Measurements from ENCODE around the gene BCAP29.

BCAP29 gene

GRCh38 chr7:107564553-107565298 is 15.3 kb upstream of the BCAP29 start:
- Mint-ChIP-seq H3K27ac (peak overlapping the region; percentile 88), H3K4me1 (peaks cover 50% of the 10 kb centered on the region), H3K36me3 (ENCODE audit: low read depth) (peaks cover 18% of the 10 kb centered on the region), H3K27me3 (no peaks in the 10 kb centered on the region), H3K4me3 (peak overlapping the region; percentile 83), H3K9me3 (no peaks in the 10 kb centered on the region)
- no peak for ATAC-seq
- DNase-seq, result no peak

- DNase-seq, result no peak
- ATAC-seq, result no peak
- Mint-ChIP-seq H3K36me3 (ENCODE audit: low read depth) (peaks cover 20% of the 10 kb centered on the region), H3K9me3 (no peaks in the 10 kb centered on the region), H3K4me1 (peaks cover 5% of the 10 kb centered on the region), H3K4me3 (no peak overlapping the region), H3K27ac (no peak overlapping the region), H3K27me3 (no peaks in the 10 kb centered on the region)
Observed at GRCh38 chr7:107570298-107570697, 9.7 kb upstream of the BCAP29 start.

- DNase-seq (no peak), ATAC-seq (no peak)
- Mint-ChIP-seq H3K4me3 (no peak overlapping the region), H3K4me1 (peaks cover 2% of the 10 kb centered on the region), H3K9me3 (no peaks in the 10 kb centered on the region), H3K27ac (no peak overlapping the region), H3K36me3 (ENCODE audit: low read depth) (peaks cover 18% of the 10 kb centered on the region), H3K27me3 (no peaks in the 10 kb centered on the region)
Observed at GRCh38 chr7:107573537-107573936, 6.5 kb upstream of the BCAP29 start.

- ATAC-seq, result peak; percentile 9
- peak overlapping the region; percentile 88 for H3K4me3 Mint-ChIP-seq
- no peaks in the 10 kb centered on the region for H3K9me3 Mint-ChIP-seq
- peak overlapping the region; percentile 86 for H3K27ac Mint-ChIP-seq
- peaks cover 7% of the 10 kb centered on the region for H3K36me3 Mint-ChIP-seq (ENCODE audit: low read depth)
- DNase-seq, result no peak
- no peaks in the 10 kb centered on the region for H3K27me3 Mint-ChIP-seq
- H3K4me1 Mint-ChIP-seq, result peaks cover 24% of the 10 kb centered on the region
Observed at GRCh38 chr7:107579554-107579884, 527 bp upstream of the BCAP29 start.

GRCh38 chr7:107580716-107581383 is 804 bp downstream of the BCAP29 start:
- DNase-seq, result no peak
- Mint-ChIP-seq H3K4me1 (peaks cover 24% of the 10 kb centered on the region), H3K27ac (peak overlapping the region; percentile 39), H3K9me3 (no peaks in the 10 kb centered on the region), H3K27me3 (no peaks in the 10 kb centered on the region), H3K4me3 (peak overlapping the region; percentile 88), H3K36me3 (ENCODE audit: low read depth) (peaks cover 18% of the 10 kb centered on the region)
- no peak for ATAC-seq

GRCh38 chr7:107581387-107582013 is 1.5 kb downstream of the BCAP29 start:
- H3K4me3 Mint-ChIP-seq, result peak overlapping the region; percentile 88
- no peaks in the 10 kb centered on the region for H3K27me3 Mint-ChIP-seq
- peak overlapping the region; percentile 39 for H3K27ac Mint-ChIP-seq

GRCh38 chr7:107582875-107583274 is 2.8 kb downstream of the BCAP29 start:
- H3K4me3 Mint-ChIP-seq, result no peak overlapping the region
- no peak for DNase-seq
- peaks cover 29% of the 10 kb centered on the region for H3K36me3 Mint-ChIP-seq (ENCODE audit: low read depth)
- no peak for ATAC-seq
- no peaks in the 10 kb centered on the region for H3K9me3 Mint-ChIP-seq
- peaks cover 24% of the 10 kb centered on the region for H3K4me1 Mint-ChIP-seq
- H3K27me3 Mint-ChIP-seq, result no peaks in the 10 kb centered on the region
- H3K27ac Mint-ChIP-seq, result no peak overlapping the region

More at GRCh38 chr7:107581387-107582013, 1.5 kb downstream of the BCAP29 start:
- H3K36me3 Mint-ChIP-seq (ENCODE audit: low read depth), result peaks cover 23% of the 10 kb centered on the region
- DNase-seq (no peak), ATAC-seq (no peak)
- H3K4me1 Mint-ChIP-seq, result peaks cover 24% of the 10 kb centered on the region
- H3K9me3 Mint-ChIP-seq, result no peaks in the 10 kb centered on the region

GRCh38 chr7:107584716-107585115 is 4.7 kb downstream of the BCAP29 start:
- H3K4me1 Mint-ChIP-seq, result peaks cover 18% of the 10 kb centered on the region
- no peak for DNase-seq
- no peak overlapping the region for H3K27ac Mint-ChIP-seq
- H3K9me3 Mint-ChIP-seq, result no peaks in the 10 kb centered on the region
- ATAC-seq, result no peak
- H3K4me3 Mint-ChIP-seq, result no peak overlapping the region
- H3K36me3 Mint-ChIP-seq (ENCODE audit: low read depth), result peaks cover 29% of the 10 kb centered on the region
- no peaks in the 10 kb centered on the region for H3K27me3 Mint-ChIP-seq

- H3K4me1 Mint-ChIP-seq, result no peaks in the 10 kb centered on the region
- no peaks in the 10 kb centered on the region for H3K27me3 Mint-ChIP-seq
- no peaks in the 10 kb centered on the region for H3K9me3 Mint-ChIP-seq
- H3K36me3 Mint-ChIP-seq (ENCODE audit: low read depth), result peaks cover 30% of the 10 kb centered on the region
- DNase-seq (no peak), ATAC-seq (no peak)
- H3K27ac Mint-ChIP-seq, result no peak overlapping the region
- no peak overlapping the region for H3K4me3 Mint-ChIP-seq
Observed at GRCh38 chr7:107588529-107589130, 8.6 kb downstream of the BCAP29 start.

GRCh38 chr7:107591421-107591820 is 11.4 kb downstream of the BCAP29 start:
- DNase-seq (no peak), ATAC-seq (no peak)
- Mint-ChIP-seq H3K36me3 (ENCODE audit: low read depth) (peaks cover 25% of the 10 kb centered on the region), H3K27ac (no peak overlapping the region), H3K4me1 (no peaks in the 10 kb centered on the region), H3K27me3 (no peaks in the 10 kb centered on the region), H3K4me3 (no peak overlapping the region), H3K9me3 (no peaks in the 10 kb centered on the region)

GRCh38 chr7:107592361-107593024 is 12.4 kb downstream of the BCAP29 start:
- ATAC-seq, result no peak
- peaks cover 20% of the 10 kb centered on the region for H3K36me3 Mint-ChIP-seq (ENCODE audit: low read depth)

GRCh38 chr7:107593025-107593410 is 13.0 kb downstream of the BCAP29 start:
- ATAC-seq (no peak), DNase-seq (no peak)
- Mint-ChIP-seq H3K27me3 (no peaks in the 10 kb centered on the region), H3K36me3 (ENCODE audit: low read depth) (peaks cover 20% of the 10 kb centered on the region), H3K4me3 (no peak overlapping the region), H3K9me3 (no peaks in the 10 kb centered on the region), H3K27ac (no peak overlapping the region), H3K4me1 (no peaks in the 10 kb centered on the region)

More at GRCh38 chr7:107592361-107593024, 12.4 kb downstream of the BCAP29 start:
- DNase-seq, result no peak
- H3K9me3 Mint-ChIP-seq, result no peaks in the 10 kb centered on the region
- H3K4me3 Mint-ChIP-seq, result no peak overlapping the region
- H3K4me1 Mint-ChIP-seq, result no peaks in the 10 kb centered on the region
- H3K27me3 Mint-ChIP-seq, result no peaks in the 10 kb centered on the region
- H3K27ac Mint-ChIP-seq, result no peak overlapping the region

GRCh38 chr7:107594961-107595737 is 15.1 kb downstream of the BCAP29 start:
- no peaks in the 10 kb centered on the region for H3K9me3 Mint-ChIP-seq
- no peaks in the 10 kb centered on the region for H3K4me1 Mint-ChIP-seq
- DNase-seq, result no peak
- H3K27ac Mint-ChIP-seq, result no peak overlapping the region
- peaks cover 15% of the 10 kb centered on the region for H3K36me3 Mint-ChIP-seq (ENCODE audit: low read depth)
- no peaks in the 10 kb centered on the region for H3K27me3 Mint-ChIP-seq
- ATAC-seq, result no peak
- H3K4me3 Mint-ChIP-seq, result no peak overlapping the region
